Ectodermal cell (in vitro differentiated cells): ENCODE results near the gene PBX3.

Experiments
- H3K27ac ChIP-seq: 2 replicates; pipeline ENCODE4 v1.7.0; 2013; ENCODE audit warnings: mild to moderate bottlenecking, low read depth, low read length; ENCODE audit not compliant: insufficient read depth, poor library complexity, severe bottlenecking
- H3K27me3 ChIP-seq: 2 replicates; pipeline ENCODE4 v1.7.0; 2013; ENCODE audit warnings: mild to moderate bottlenecking, low read length; ENCODE audit not compliant: insufficient read depth, control insufficient read depth, poor library complexity, severe bottlenecking
- H3K36me3 ChIP-seq: one replicate; pipeline ENCODE4 v1.7.0; 2013; ENCODE audit warnings: low read length; ENCODE audit not compliant: control insufficient read depth, insufficient read depth
- H3K4me1 ChIP-seq: one replicate; pipeline ENCODE4 v1.7.0; 2013; ENCODE audit warnings: low read length; ENCODE audit not compliant: control insufficient read depth, insufficient read depth
- H3K4me3 ChIP-seq: 2 replicates; pipeline ENCODE4 v1.7.0; 2013; ENCODE audit warnings: low read depth, low read length, control low read depth; ENCODE audit not compliant: insufficient read depth
- H3K9me3 ChIP-seq: 2 replicates; pipeline ENCODE4 v1.7.0; 2013; ENCODE audit warnings: mild to moderate bottlenecking, low read length, moderate library complexity; ENCODE audit not compliant: control insufficient read depth
- WGBS, 2 experiments: methylation state at CpG; one replicate each; pipeline ENCODE4 v1.1.7; 2013; ENCODE audit warnings: missing lambda C conversion rate in 2 of 2; 5-methylcytosine and 5-hydroxymethylcytosine counted together

PBX3 gene

GRCh38 chr9:125909459-125909858, 162.3 kb downstream of the PBX3 start:
- Histone ChIP-seq H3K36me3 (no peaks in the 10 kb centered on the region), H3K4me3 (no peak overlapping the region), H3K9me3 (no peaks in the 10 kb centered on the region), H3K4me1 (peaks cover 6% of the 10 kb centered on the region), H3K27ac (no peak overlapping the region), H3K27me3 (no peaks in the 10 kb centered on the region)
- 89 to 94% methylated on average over 4 of the region's 4 CpGs for WGBS, 2 experiments

GRCh38 chr9:125910286-125910685, 163.1 kb downstream of the PBX3 start:
- H3K4me3 ChIP-seq = no peak overlapping the region
- no peaks in the 10 kb centered on the region for H3K27me3 ChIP-seq
- 87 to 95% methylated on average over 7 of the region's 7 CpGs for WGBS, 2 experiments
- H3K9me3 ChIP-seq = no peaks in the 10 kb centered on the region
- no peaks in the 10 kb centered on the region for H3K36me3 ChIP-seq
- peaks cover 6% of the 10 kb centered on the region for H3K4me1 ChIP-seq
- no peak overlapping the region for H3K27ac ChIP-seq

- Histone ChIP-seq H3K9me3 (no peaks in the 10 kb centered on the region), H3K36me3 (no peaks in the 10 kb centered on the region), H3K27ac (no peak overlapping the region), H3K4me3 (no peak overlapping the region), H3K27me3 (no peaks in the 10 kb centered on the region), H3K4me1 (peaks cover 6% of the 10 kb centered on the region)
- WGBS, 2 experiments = 84 to 87% methylated on average over 8 of the region's 8 CpGs
Observed at GRCh38 chr9:125911861-125912644, 164.9 kb downstream of the PBX3 start.

- no peak overlapping the region for H3K27ac ChIP-seq
Observed at GRCh38 chr9:125912667-125913066, 165.5 kb downstream of the PBX3 start.

GRCh38 chr9:125913551-125913950, 166.4 kb downstream of the PBX3 start:
- Histone ChIP-seq H3K36me3 (no peaks in the 10 kb centered on the region), H3K4me1 (no peaks in the 10 kb centered on the region), H3K27ac (no peak overlapping the region), H3K4me3 (no peak overlapping the region), H3K27me3 (no peaks in the 10 kb centered on the region), H3K9me3 (no peaks in the 10 kb centered on the region)
- 100% methylated on average over 2 of the region's 2 CpGs; no CpG with 5 or more reads in 1 of the 2 experiments for WGBS, 2 experiments

More at GRCh38 chr9:125912667-125913066, 165.5 kb downstream of the PBX3 start:
- H3K4me1 ChIP-seq = peaks cover 3% of the 10 kb centered on the region
- H3K9me3 ChIP-seq = no peaks in the 10 kb centered on the region
- H3K27me3 ChIP-seq = no peaks in the 10 kb centered on the region
- no peaks in the 10 kb centered on the region for H3K36me3 ChIP-seq
- H3K4me3 ChIP-seq = no peak overlapping the region

GRCh38 chr9:125914411-125914810, 167.2 kb downstream of the PBX3 start:
- no peaks in the 10 kb centered on the region for H3K9me3 ChIP-seq
- no peaks in the 10 kb centered on the region for H3K4me1 ChIP-seq
- H3K36me3 ChIP-seq = no peaks in the 10 kb centered on the region
- no peak overlapping the region for H3K27ac ChIP-seq
- no peaks in the 10 kb centered on the region for H3K27me3 ChIP-seq
- H3K4me3 ChIP-seq = no peak overlapping the region
- 100% methylated on average over 1 of the region's 1 CpG for WGBS, 2 experiments

- Histone ChIP-seq H3K4me3 (no peak overlapping the region), H3K36me3 (no peaks in the 10 kb centered on the region), H3K27ac (no peak overlapping the region), H3K4me1 (no peaks in the 10 kb centered on the region), H3K9me3 (no peaks in the 10 kb centered on the region), H3K27me3 (no peaks in the 10 kb centered on the region)
- 97% methylated on average over 8 of the region's 8 CpGs for WGBS, 2 experiments
Observed at GRCh38 chr9:125915606-125916005, 168.4 kb downstream of the PBX3 start.

- no peaks in the 10 kb centered on the region for H3K4me1 ChIP-seq
- H3K27ac ChIP-seq = no peak overlapping the region
- no peaks in the 10 kb centered on the region for H3K36me3 ChIP-seq
- no peaks in the 10 kb centered on the region for H3K27me3 ChIP-seq
- no peaks in the 10 kb centered on the region for H3K9me3 ChIP-seq
- no peak overlapping the region for H3K4me3 ChIP-seq
Observed at GRCh38 chr9:125919565-125919964, 172.4 kb downstream of the PBX3 start.

- Histone ChIP-seq H3K4me1 (no peaks in the 10 kb centered on the region), H3K9me3 (no peaks in the 10 kb centered on the region), H3K27ac (no peak overlapping the region), H3K4me3 (no peak overlapping the region), H3K36me3 (no peaks in the 10 kb centered on the region), H3K27me3 (no peaks in the 10 kb centered on the region)
- WGBS, 2 experiments = 92 to 95% methylated on average over 1 of the region's 2 CpGs
Observed at GRCh38 chr9:125920402-125920801, 173.2 kb downstream of the PBX3 start.

- no peaks in the 10 kb centered on the region for H3K4me1 ChIP-seq
- H3K27ac ChIP-seq = no peak overlapping the region
- no peaks in the 10 kb centered on the region for H3K9me3 ChIP-seq
- no peak overlapping the region for H3K4me3 ChIP-seq
- no peaks in the 10 kb centered on the region for H3K27me3 ChIP-seq
- 100% methylated on average over 1 of the region's 1 CpG for WGBS, 2 experiments
- H3K36me3 ChIP-seq = no peaks in the 10 kb centered on the region
Observed at GRCh38 chr9:125922854-125923253, 175.7 kb downstream of the PBX3 start.
